Inflammatory macrophage treated with lipopolysaccharide for 1 hour (primary cell): ENCODE measurements around the gene FIG4.

Experiments
- DNase-seq, 2 donors: peaks; one replicate each; pipeline ENCODE4 v3.0.0-alpha.2; 2020 to 2022

FIG4 gene

DNA sequence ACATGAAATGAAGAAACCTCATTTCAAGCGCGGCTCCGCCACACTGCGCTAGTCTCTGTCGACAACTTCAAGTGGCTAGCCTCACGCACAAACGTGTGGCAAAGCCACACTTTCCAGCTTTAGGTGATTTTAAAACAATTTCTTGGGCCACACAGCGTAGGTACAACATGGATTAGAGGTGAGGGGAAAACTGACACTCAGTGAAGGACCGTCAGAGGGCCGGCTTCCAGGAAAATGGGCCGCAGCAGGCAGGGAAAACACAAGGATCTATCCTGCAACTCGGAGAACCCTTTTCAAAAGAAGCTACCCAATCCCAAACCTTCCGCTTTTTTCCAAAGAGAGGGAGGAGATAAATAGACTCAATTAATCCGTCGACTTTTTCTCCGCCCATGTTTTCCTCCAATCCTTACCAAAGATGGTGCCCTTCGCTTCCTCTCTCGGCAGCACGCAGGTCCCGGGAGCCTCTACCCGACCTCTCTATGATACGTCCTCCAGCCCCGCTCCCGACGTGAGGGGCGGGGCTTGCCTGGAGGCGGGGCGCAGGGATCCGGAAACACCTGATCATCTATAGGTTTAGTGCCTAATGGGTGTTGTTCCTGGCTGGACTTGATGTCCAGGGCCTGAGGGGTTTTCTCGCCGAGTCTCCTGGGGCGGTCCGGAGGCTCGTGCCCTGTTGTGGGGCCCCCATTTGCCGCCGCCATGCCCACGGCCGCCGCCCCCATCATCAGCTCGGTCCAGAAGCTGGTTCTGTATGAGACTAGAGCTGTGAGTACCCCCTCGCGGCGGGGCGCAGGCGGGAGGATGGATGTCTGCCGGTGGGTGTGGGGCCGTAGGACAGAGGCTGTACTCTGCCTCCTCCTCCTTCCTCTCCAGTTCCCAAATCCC lies at the start of gene FIG4, which contains the start of gene AK9:
Gene FIG4, plus strand, starts transcription at position 560 of the 885 bp plus-strand sequence. Its CDS starts 140 bp downstream, at position 700.
Gene AK9, minus strand, starts transcription at position 466 of the 885 bp plus-strand sequence. CDS start 15,457 bp downstream, outside the sequence.
- DNase-seq = peak; percentile 95

DNA sequence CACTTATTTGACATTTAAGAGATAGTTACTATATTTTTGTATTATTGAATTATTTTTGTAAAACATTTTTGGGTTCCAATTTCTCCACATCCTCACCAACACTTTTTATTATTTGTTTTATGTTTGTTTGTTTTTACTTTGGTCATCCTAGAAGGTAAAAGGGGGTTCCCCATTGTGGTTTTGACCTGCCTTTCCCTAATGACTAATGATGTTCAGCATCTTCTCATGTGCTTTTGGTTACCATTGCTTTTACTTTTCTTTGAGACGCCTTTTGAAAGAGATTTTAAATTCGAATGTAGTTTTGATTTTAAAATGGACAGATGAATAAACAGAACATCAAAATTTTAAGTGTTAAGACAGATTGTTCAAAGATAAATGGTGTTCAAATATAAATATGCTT lies 47.0 kb upstream of the FIG4 start:
- no peak for DNase-seq

DNA sequence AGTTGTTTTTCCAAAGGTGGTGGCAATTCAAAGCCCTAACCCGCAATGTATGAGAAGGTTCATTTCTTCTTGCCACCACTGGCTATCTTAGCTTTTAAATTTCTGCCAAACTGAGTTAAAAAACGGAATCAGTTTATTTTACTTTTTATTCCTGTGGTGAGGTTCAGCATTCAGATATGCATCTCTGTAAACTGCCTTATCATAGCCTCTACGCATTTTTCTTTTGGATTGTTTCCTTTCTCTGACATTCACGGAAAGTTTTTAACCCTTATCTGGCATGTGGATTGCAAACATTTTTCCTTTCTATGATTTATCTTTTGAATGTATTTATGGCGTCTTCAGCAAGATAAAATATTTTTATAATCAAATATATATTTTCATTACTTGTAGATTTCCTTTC lies 37.8 kb upstream of the FIG4 start:
- no peak for DNase-seq

DNA sequence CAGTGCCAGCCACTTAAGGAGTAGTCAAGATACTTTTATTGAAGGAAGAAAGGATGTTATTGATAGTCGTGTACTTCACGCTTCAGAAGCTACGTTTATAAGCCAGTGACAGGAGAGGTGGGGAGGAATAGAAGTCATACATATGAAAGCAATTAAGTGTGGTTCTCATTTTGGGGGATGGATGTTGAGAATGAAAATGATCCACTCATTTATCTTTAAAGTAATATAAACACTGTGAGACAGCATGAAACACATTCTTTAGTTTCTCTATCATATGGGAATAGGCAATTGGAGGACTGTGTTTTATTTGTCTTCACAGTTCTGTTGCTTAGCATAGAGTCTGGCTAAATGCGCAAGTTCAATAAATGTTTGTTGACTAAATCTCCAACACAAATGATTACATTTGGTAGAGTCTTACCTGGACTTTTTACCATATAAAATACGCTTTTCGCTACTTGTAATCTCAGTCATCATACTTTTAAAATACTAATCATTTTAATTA lies 35.3 kb upstream of the FIG4 start:
- DNase-seq = no peak

DNA sequence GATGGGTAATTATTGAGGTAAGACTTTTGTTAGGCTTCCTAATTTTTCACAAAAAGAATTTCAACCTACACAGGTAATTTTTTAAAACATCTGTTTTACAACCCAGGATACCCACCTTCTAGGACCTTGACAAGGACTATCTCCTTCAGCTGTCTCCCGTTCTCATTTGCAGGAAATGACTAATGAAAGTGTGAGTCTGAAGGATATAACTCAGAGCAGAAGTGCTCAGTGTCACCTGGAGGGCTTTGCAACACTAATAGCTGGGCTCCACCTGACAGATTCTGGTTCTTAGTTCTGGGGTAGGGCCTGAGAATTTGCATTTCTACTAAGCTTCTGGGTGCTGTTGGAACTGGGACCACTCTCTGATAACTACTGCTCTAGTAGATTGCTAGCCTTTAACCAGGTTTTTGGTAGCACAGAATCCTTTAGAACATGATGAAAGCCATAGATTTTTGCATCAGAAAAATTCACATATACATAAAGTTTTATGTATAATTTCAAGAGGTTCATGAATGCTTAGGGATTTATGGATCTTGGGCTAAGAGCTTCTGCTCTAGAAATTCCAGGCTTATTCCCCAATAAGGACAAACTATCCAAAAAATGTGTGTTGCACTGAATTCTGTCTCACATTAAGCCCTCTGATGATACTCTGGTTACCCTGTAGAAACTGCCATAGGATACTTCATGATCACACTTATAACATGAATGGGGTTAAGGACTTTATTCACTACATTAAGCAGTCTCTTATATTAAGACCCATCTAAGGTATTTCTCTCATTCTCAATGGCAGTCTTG lies 30.4 kb upstream of the FIG4 start:
- no peak for DNase-seq

DNA sequence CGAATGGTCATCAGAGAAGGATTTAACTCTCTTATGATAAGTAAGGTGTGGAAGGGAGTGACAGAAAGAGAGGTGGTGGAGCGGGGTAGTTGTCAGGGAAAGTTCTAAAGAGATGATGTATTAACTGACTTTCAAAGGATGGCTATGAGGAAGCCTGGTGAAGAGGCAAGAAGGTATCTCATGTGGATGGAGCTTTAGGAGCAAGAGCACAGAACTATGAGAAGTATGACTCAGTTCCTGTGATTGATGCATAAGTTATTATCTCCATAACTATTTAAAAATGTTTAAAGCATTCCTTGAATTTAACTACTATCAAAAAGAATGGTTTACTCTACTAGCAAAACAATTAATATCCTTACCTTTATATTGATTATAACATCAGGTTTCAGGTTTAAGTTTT lies 28.9 kb upstream of the FIG4 start:
- no peak for DNase-seq

DNA sequence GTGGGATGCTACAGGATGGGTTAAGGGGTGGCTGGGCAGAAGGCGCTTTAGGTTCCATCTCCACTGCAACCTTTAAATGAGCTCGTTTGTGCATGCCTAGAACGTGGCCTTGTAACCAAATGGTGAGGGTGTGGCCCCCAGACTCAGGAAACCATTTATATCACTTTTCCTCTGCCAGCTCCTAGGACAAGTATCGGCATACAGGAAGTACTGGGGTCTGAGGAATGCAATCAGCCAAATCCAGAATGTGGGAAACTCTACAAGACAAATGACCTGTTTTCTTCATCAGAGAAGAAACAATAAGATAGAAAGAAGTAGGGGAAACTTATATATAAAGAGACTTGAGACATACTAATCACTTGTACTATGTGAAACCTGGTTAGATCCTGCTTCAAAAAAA lies 21.3 kb upstream of the FIG4 start:
- no peak for DNase-seq

DNA sequence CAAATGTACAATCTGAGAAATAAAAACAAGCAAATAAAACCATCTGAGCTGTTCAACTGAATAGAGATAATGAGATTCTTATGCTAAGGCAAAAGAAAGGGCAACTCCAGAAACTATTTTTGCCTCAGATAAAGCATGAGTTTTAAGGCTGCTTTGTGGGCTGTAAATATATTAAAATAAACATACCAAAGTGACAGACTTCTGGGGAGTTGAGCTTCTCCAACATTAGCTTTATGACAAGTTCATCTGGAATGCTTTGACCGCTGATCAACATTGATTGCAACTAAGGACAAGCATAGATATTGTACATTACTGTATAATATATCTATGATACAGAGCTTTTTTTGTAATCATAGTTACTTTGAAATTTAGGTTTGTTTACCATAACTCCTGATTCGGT lies 19.4 kb upstream of the FIG4 start:
- no peak for DNase-seq

DNA sequence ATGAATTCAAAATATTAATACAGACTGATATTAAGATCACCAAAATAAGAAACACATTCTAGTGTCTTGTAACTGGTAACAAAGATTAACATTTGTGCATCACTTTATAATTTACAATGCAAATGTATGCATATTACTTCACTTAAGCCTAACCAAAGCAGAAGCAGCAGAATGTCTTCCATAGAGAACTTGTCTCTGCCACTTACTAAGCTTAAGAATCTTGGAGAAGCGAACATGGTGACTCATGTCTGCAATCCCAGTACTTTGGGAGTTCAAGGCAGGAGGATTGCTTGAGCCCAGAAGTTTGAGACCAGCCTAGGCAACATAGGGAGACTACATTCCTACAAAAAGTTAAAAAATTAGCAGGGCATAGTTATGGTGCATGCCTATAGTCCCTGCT lies 18.9 kb upstream of the FIG4 start:
- DNase-seq = no peak

DNA sequence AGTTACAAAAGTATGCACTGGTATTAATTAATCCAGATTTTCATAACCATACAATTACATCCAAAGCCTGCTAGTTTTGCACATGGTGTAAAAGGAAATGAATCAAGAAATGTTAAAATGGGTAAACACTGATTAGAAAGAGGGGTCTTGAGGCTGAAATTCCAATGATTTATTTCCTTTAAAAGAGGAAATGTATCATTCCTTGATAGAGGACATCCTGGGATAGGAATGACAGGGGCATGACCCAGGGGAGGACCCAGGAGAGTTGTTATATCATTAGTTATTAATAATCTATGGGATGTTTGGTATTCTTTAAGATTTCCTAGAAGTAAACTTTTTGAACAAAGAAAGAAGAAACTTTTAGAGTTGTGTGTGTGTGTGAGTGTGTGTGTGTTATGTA lies 18.3 kb upstream of the FIG4 start:
- DNase-seq = no peak

DNA sequence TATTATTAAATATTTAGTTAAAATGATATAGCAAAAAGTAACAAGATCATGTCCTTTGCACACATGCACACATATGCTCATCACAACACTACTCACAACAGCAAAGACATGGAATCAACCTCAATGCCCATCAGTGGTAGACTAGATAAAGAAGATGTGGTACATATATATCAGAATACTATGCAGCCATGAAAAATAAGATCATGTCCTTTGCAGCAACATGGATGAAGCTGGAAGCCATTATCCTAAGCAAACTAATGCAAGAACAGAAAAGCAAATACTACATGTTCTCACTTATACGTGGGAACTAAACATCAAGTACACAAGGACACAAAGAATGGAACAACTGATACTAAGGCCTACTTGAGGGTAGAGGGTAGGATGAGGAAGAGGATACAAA lies 14.4 kb upstream of the FIG4 start:
- no peak for DNase-seq

DNA sequence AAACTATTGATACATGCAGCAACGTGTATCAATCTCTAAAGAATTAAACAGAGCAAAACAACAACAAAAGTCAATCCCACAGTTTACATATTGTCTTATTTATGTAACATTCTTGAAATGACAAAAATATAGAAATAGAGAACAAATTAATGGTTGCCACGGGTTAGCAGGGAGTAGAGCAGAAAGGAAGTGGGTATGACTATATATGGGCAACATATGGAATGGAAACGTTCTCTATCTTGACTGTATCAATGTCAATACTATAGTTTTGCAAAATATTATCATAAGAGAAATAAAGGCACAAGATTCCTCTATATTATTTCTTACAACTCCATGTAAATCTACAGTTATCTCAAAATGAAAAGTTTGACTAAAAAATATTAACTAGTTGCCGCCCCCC lies 12.9 kb upstream of the FIG4 start:
- no peak for DNase-seq

DNA sequence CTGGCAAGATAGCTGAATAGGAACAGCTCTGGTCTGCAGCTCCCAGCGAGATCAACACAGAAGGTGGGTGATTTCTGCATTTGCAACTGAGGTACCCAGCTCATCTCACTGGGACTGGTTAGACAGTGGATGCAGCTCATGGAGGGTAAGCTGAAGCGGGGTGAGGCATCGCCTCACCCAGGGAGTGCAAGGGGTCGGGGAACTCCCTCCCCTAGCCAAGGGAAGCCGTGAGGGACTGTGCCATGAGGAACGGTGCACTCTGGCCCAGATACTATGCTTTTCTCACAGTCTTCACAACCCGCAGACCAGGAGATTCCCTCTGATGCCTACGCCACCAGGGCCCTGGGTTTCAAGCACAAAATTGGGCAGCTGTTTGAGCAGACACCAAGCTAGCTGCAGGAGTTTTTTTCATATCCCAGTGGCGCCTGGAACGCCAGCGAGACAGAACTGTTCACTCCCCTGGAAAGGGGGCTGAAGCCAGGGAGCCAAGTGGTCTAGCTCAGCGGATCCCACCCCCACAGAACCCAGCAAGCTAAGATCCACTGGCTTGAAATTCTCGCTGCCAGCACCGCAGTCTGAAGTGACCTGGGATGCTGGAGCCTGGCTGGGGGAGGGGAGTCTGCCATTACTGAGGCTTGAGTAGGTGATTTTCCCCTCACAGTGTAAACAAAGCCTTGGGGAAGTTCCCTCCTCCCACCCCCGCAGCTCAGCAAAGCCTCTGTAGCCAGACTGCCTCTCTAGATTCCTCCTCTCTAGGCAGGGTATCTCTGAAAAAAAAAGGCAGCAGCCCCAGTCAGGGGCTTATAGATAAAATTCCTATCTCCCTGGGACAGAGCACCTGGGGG lies 12.2 kb upstream of the FIG4 start:
- peak in 1 of 2 donors; percentile 28 for DNase-seq

DNA sequence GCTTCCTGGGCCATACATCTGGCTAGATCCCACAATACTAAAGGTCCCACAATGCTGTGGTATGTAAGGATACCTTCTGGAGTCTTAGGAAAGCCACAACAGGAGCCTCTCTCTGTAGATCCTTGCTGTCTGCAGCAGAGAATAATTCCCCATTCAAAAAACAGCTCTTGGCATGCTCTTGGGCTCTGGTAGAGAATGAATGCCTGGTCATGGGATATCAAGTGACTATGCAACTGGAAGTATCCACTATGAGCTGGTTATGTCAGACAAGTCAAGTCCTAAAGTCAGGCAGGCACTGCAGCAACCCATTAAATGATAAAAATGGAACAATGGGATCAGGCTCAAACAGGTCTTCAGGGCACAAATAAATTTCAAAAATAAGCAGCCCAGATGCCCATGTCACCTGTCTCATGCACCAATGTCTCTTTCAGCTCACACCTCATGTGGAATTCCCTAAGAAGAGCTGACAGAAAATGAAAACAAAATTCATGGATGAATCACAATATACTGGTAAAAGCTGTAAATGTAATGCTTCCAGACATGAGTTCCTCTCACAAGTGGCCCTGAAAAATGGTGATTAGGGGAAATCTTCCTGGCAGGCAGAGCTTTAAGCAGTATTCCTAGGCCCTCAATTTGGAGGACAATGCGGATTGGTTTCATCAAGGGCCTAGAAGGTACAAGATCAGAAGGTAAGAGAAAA lies 4.4 kb upstream of the FIG4 start:
- DNase-seq = peak; percentile 21 to 45

DNA sequence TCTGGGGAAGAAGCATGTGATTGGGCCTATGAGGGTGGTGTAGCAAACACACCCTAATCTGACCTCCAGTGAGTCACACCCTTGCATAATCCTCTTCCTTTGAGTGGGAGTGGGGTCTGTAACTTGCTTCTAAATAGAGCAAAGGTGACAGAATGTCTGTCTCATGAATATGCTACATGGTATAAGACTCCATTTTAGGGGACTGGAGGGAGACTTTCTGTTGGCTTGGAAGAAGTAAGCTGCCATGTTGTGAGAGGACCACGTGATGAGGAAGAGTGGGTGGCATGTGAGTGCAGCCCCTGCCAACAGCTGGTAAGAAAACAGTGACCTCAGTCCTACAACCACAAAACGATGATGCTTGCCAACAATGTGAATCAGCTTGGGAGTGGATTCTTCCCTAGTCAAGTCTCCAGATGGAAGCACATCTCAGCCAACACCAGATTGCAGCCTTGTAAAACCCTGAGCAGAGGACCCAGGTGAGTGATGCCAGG lies 3.8 kb upstream of the FIG4 start:
- peak; percentile 90 to 93 for DNase-seq

DNA sequence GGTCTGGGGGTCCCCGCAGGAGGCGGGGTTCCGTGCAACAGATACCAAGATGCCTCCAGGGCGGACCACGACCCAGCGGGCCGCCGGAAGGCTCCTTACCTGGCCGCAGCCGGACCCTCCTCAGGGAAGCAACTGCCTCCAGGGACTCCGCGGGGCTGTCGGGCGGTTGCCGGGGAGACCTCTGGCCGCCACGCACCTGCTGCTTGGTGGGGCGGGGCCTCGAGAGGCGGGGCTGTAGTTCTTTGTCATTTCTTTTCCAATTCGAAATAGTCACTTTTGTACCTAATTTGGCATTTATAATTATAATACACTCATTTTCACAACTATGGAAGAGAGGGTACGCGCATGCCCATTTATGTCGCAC lies 741 bp upstream of the FIG4 start:
- DNase-seq = no peak

DNA sequence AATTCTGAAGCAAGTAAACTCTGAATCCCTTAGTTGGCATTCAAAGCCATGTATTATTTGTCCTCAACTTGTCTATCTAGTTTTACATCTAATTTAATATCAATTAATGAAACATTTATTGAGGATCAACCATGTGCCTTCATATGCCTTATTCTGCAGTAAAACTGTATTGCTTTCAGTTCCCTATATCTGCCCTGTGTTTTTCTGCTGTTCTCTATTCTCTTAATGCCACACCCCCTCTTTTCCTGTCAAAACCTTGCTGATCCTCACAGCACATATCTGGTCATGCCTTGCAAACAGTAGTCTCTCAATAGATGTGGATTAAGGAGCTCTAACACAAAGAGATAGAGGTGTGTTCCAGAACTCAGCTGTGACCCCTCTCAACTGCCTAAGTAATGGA lies 2.0 kb downstream of the FIG4 start:
- peak; percentile 41 to 48 for DNase-seq

DNA sequence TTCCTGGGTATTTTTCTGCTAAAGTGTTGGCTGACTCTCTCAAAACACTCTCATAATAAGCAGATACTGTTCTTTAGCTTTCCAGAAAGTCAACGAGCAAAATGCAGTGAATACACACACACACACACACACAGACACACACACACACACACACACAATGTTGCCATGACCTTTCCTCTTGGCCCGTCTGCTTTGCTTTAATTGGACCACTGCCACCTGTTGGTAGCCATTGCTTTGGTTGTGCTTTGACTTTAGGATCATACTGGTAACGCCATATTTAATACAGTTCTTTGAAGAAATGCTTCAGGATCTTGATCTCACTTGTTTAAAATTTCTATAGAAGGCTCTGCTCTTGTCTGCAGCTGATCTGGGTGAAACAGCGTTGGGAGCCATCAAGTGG lies 4.4 kb downstream of the FIG4 start:
- no peak for DNase-seq

DNA sequence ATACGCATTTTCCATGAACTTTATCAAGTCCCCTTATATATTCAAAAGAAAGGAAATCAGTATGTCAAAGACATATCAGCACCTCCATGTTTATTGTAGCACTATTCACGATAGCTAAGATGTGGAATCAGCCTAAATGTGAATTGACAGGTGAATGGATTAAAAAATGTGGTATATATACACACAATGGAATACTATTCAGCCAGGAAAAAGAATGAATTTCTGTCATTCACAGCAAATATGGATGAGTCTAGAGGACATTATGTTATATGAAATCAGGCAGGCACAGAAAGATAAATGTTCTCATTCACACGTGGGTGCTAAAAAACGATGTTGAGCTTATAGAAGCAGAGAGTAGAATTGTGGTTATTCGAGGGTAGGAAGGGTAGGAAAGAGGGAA lies 5.3 kb downstream of the FIG4 start:
- DNase-seq = no peak

DNA sequence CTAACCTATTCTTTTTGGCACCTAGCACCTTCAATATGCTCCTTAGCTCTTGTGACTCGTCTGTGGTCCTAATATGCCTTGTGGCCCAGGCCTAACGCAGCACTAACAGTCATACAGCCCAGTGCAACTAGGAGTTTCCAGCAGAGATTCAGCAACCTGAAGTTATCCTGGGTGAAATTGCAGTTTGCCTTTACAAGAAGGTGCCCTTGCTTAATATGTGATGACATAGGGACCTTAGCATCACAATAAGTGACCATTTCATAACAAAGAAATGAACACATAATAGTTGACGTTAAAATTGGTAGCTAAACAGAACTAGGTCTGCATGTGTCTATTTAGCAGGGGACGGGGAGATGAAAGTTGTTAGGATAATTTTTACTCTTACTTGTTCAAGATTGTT lies 10.1 kb downstream of the FIG4 start:
- DNase-seq = peak; percentile 48

DNA sequence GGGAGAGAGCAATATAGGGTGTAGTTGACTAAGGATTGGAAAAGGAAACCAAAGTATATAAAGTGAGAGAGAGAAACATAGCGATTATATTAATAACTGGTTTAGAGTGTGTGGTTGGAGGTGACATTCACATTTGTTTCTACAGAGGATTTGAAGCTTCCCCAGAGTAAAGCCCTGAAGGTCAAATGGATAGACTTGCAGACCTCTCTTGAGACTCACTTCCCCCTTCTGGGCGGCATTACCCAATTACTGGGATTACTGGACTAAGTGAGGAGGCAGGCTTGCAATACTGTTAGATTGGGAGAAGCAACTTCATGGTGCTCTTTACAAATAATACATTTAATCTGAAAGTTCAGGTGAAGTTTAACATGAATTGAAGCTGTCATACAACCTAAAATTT lies 10.7 kb downstream of the FIG4 start:
- peak; percentile 81 to 88 for DNase-seq

DNA sequence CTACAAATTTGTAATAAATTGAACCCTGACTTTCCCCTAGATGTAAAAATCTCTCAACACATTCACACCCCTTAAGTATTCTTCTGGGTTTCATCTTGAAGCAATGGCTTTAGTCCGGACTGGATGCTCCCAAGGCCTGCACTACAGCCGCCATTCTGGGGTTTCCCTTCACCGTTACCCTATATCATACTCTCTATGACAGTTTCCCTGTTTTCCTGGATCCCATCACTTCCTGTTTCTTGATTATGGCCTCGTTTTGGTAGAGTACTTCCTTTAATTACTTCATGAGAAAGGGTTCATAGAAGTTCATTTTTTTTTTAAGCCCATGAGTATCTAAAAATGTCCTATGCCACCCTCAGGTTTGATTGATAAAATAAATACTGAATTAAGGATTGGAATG lies 11.7 kb downstream of the FIG4 start:
- peak; percentile 81 to 88 for DNase-seq
